SU-DHL-6 (cell line): ENCODE measurements around the gene TGFA.

Source experiments
- H2AFZ ChIP-seq: fragments of 200-600 bp; sonication (generic); 2 replicates; pipeline ENCODE4 v1.6.1; 2014; ENCODE audit warnings: low read depth, mild to moderate bottlenecking, moderate library complexity, mixed read lengths, antibody characterized with exemption, low read length; ENCODE audit not compliant: severe bottlenecking
- H3F3A ChIP-seq: fragments of 200-600 bp; shearing (Covaris generic); 2 replicates; pipeline ENCODE4 v1.6.0; 2016; ENCODE audit warnings: antibody characterized with exemption, mild to moderate bottlenecking; ENCODE audit not compliant: insufficient read depth
- H3K27ac ChIP-seq: fragments of 200-600 bp; sonication (generic); 2 replicates; pipeline ENCODE4 v1.5.1; 2016; ENCODE audit warnings: low read depth, mild to moderate bottlenecking, low read length, moderate library complexity, mixed read lengths
- H3K27me3 ChIP-seq: fragments of 200-600 bp; sonication (generic), shearing (Covaris generic); 2 replicates; pipeline ENCODE4 v1.6.0; 2014; ENCODE audit warnings: mild to moderate bottlenecking, low read length
- H3K36me3 ChIP-seq: fragments of 200-600 bp; sonication (generic); 2 replicates; pipeline ENCODE4 v1.6.1; 2014; ENCODE audit warnings: mild to moderate bottlenecking, low read length, mixed read lengths
- H3K4me2 ChIP-seq: fragments of 300-600, 200-600 bp; shearing (Covaris generic), sonication (generic); 2 replicates; pipeline ENCODE4 v1.6.0; 2014; ENCODE audit warnings: low read length, low read depth, mild to moderate bottlenecking; ENCODE audit not compliant: poor library complexity, severe bottlenecking
- H3K4me3 ChIP-seq: fragments of 200-600 bp; sonication (generic); 2 replicates; pipeline ENCODE4 v1.5.1; 2014; ENCODE audit warnings: antibody characterized with exemption, low read length, mild to moderate bottlenecking, mixed read lengths; ENCODE audit not compliant: insufficient read depth, poor library complexity, severe bottlenecking
- H3K79me2 ChIP-seq: fragments of 200-600 bp; sonication (generic); 2 replicates; pipeline ENCODE4 v1.6.1; 2014; ENCODE audit warnings: mild to moderate bottlenecking, low read length, moderate library complexity; ENCODE audit not compliant: insufficient read depth
- H3K9ac ChIP-seq: fragments of 200-600 bp; sonication (generic); 2 replicates; pipeline ENCODE4 v1.7.0; 2014; ENCODE audit warnings: mild to moderate bottlenecking, low read length
- H3K9me2 ChIP-seq: fragments of 200-600 bp; sonication (generic); replicated peaks from 2 replicates; pipeline ENCODE4 v1.6.1; 2014; ENCODE audit warnings: low read length; ENCODE audit not compliant: insufficient read depth
- H3K9me3 ChIP-seq: fragments of 200-600 bp; sonication (generic); 2 replicates; pipeline ENCODE4 v1.6.1; 2014; ENCODE audit warnings: low read length, mixed read lengths; ENCODE audit not compliant: insufficient read depth
- H4K20me1 ChIP-seq: fragments of 200-600 bp; sonication (generic); 2 replicates; pipeline ENCODE4 v1.6.1; 2014; ENCODE audit warnings: low read depth, mild to moderate bottlenecking, antibody characterized with exemption, low read length, moderate library complexity, mixed read lengths
- CTCF ChIP-seq: fragments of 200-600 bp; sonication (generic); IDR thresholded peaks from one replicate; pipeline ENCODE4 v1.5.1; 2017; ENCODE audit warnings: antibody characterized with exemption, mild to moderate bottlenecking, low read length, moderate library complexity; ENCODE audit not compliant: insufficient read depth, poor library complexity, severe bottlenecking
- EZH2phosphoT487 ChIP-seq: fragments of 200-600 bp; sonication (generic), shearing (Covaris generic); conservative IDR thresholded peaks from 2 replicates; pipeline ENCODE4 v1.6.1; 2018; ENCODE audit warnings: mild to moderate bottlenecking, antibody characterized with exemption, low read length, moderate library complexity, mixed read lengths

The TGFA gene

DNA sequence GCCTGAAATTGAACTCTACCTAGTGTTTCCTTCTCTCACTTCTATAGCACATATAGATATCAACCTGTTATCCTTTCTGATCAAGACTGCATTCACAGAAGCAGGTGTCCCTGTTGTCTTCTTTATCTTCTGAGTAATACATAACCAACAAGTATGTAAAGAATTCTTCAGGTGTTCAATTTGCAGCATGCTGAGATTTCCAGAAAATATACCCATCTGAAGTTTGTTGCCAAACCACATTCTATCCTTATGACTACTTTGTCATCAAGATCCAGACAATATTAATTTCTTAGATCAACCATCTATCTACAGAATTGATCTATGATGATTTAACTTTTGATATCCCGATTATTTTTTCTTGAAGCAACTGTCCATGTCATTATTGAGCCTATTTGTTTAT, 69.5 kb downstream of the TGFA start:
- Histone ChIP-seq H4K20me1 (no peaks in the 10 kb centered on the region), H3K9me2 (no peaks in the 10 kb centered on the region), H3F3A (no peaks in the 10 kb centered on the region), H3K9me3 (no peaks in the 10 kb centered on the region), H3K27ac (no peak overlapping the region), H3K9ac (no peak overlapping the region), H3K79me2 (no peaks in the 10 kb centered on the region), H2AFZ (no peak overlapping the region), H3K4me3 (no peak overlapping the region), H3K36me3 (no peaks in the 10 kb centered on the region), H3K4me2 (no peak overlapping the region), H3K27me3 (no peaks in the 10 kb centered on the region)
- TF ChIP-seq CTCF, result no peak
- no peak for TF ChIP-seq EZH2phosphoT487

GRCh38 chr2:70482401-70482800, 71.2 kb downstream of the TGFA start:
- Histone ChIP-seq H4K20me1 (no peaks in the 10 kb centered on the region), H3K9me2 (no peaks in the 10 kb centered on the region), H2AFZ (no peak overlapping the region), H3K9ac (no peak overlapping the region), H3K36me3 (no peaks in the 10 kb centered on the region), H3K79me2 (no peaks in the 10 kb centered on the region), H3K9me3 (no peaks in the 10 kb centered on the region), H3K27me3 (no peaks in the 10 kb centered on the region), H3F3A (no peaks in the 10 kb centered on the region), H3K27ac (no peak overlapping the region), H3K4me2 (no peak overlapping the region), H3K4me3 (no peak overlapping the region)
- TF ChIP-seq CTCF, result no peak
- TF ChIP-seq EZH2phosphoT487, result no peak

DNA sequence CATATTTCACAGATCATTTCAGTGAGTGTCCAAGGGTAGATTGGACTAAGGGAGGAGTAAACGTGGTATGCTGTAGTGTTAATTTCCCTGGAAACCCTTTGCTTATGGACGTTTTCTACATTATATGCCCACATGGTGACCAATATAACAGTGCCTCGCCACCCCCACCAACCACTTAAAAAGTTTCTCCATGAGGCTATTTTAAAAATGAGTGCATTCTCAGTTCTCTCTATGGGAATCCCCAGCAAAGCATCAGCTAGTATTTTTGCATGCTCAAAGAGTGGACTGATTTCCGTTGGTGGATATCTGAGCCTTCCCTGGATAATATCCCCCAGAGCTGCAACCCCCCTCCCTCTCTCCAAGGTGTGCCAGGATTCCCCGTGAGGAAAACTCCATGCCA, 73.2 kb downstream of the TGFA start:
- Histone ChIP-seq H3K9ac (no peak overlapping the region), H3K27ac (no peak overlapping the region), H3K4me2 (no peak overlapping the region), H2AFZ (no peak overlapping the region), H3F3A (no peaks in the 10 kb centered on the region), H3K79me2 (no peaks in the 10 kb centered on the region), H3K9me2 (no peaks in the 10 kb centered on the region), H3K36me3 (no peaks in the 10 kb centered on the region), H4K20me1 (no peaks in the 10 kb centered on the region), H3K4me3 (no peak overlapping the region), H3K9me3 (no peaks in the 10 kb centered on the region), H3K27me3 (no peaks in the 10 kb centered on the region)
- TF ChIP-seq CTCF (no peak), EZH2phosphoT487 (no peak)

- Histone ChIP-seq H3K27me3 (no peaks in the 10 kb centered on the region), H4K20me1 (no peaks in the 10 kb centered on the region), H3K27ac (no peak overlapping the region)
Measured at GRCh38 chr2:70479816-70480215, 73.8 kb downstream of the TGFA start.

More at GRCh38 chr2:70479816-70480215, 73.8 kb downstream of the TGFA start:
- H3K4me2 ChIP-seq, result no peak overlapping the region
- no peaks in the 10 kb centered on the region for H3K36me3 ChIP-seq
- no peaks in the 10 kb centered on the region for H3F3A ChIP-seq
- no peaks in the 10 kb centered on the region for H3K9me3 ChIP-seq
- no peaks in the 10 kb centered on the region for H3K79me2 ChIP-seq
- no peak overlapping the region for H3K9ac ChIP-seq
- TF ChIP-seq EZH2phosphoT487, result no peak
- no peak for TF ChIP-seq CTCF
- H3K4me3 ChIP-seq, result no peak overlapping the region
- no peak overlapping the region for H2AFZ ChIP-seq
- H3K9me2 ChIP-seq, result no peaks in the 10 kb centered on the region
